Glutamatergic neuron (in vitro differentiated cells): ENCODE measurements around the gene GNAI2. TPM values are rescaled to one million over a fixed set of nuclear protein-coding genes. Genes with fewer than 3 reads are reported as not detected.
A peak's percentile ranks its signal among the peaks of the same experiment; 100 is the strongest.

Experiments
- DNase-seq: peaks from one replicate; pipeline ENCODE4 v3.0.0; 2022
- H3K27ac Mint-ChIP-seq: one replicate; pipeline ENCODE4 v1.8.0; 2020; ENCODE audit warnings: mild to moderate bottlenecking, mixed read lengths, inconsistent platforms; ENCODE audit not compliant: unreplicated experiment
- H3K27me3 Mint-ChIP-seq: one replicate; pipeline ENCODE4 v1.8.0; 2020; ENCODE audit warnings: mild to moderate bottlenecking, moderate library complexity, mixed read lengths, inconsistent platforms; ENCODE audit not compliant: unreplicated experiment
- H3K36me3 Mint-ChIP-seq: one replicate; pipeline ENCODE4 v1.8.0; 2020; ENCODE audit warnings: mild to moderate bottlenecking, mixed read lengths, inconsistent platforms; ENCODE audit not compliant: unreplicated experiment
- H3K4me1 Mint-ChIP-seq: one replicate; pipeline ENCODE4 v1.8.0; 2020; ENCODE audit warnings: mild to moderate bottlenecking, low read depth, mixed read lengths, inconsistent platforms; ENCODE audit not compliant: unreplicated experiment
- H3K4me3 Mint-ChIP-seq: one replicate; pipeline ENCODE4 v1.8.0; 2020; ENCODE audit warnings: mild to moderate bottlenecking, mixed read lengths, inconsistent platforms; ENCODE audit not compliant: unreplicated experiment
- H3K9me3 Mint-ChIP-seq: one replicate; pipeline ENCODE4 v1.8.0; 2020; ENCODE audit warnings: mild to moderate bottlenecking, moderate library complexity, mixed read lengths, inconsistent platforms; ENCODE audit not compliant: unreplicated experiment
- CTCF ChIP-seq: fragments of 200-600 bp; sonication (generic); IDR thresholded peaks from one replicate; pipeline ENCODE4 v1.5.0; 2021; ENCODE audit not compliant: partially characterized antibody, unreplicated experiment
- total RNA-seq: library from RNA; stranded (reverse); fragmentation: NEBNext Ultra II Directional; extraction: Animal tissue kit (Norgen Biotek cat#: 25700); gene quantifications from one replicate; pipeline ENCODE4 v1.2.1, GENCODE V29; 2021; ENCODE audit not compliant: unreplicated experiment

The GNAI2 gene
- total RNA-seq, 1 donor from 2014 or later, result 297 TPM

- Mint-ChIP-seq H3K27ac (no peak within 1 kb of the TSS), H3K9me3 (peaks cover 5% of the 10 kb centered on the region), H3K27me3 (peaks cover 14% of the 10 kb centered on the region), H3K36me3 (no peaks in the 10 kb centered on the region), H3K4me3 (peak within 1 kb of the TSS; percentile 67), H3K4me1 (peaks cover 7% of the 10 kb centered on the region)
- DNase-seq, result peak; percentile 68
- no peak for TF ChIP-seq CTCF
Observed at GRCh38 chr3:50204804-50205412, 31.1 kb upstream of the GNAI2 start, which contains the start of gene SLC38A3. SLC38A3 (plus strand) TSS chr3:50205271; CDS start chr3:50214200, 8,929 bp downstream.

GRCh38 chr3:50205413-50206276 is 30.4 kb upstream of the GNAI2 start:
- no peak for DNase-seq
- Mint-ChIP-seq H3K4me1 (peaks cover 7% of the 10 kb centered on the region), H3K9me3 (peaks cover 4% of the 10 kb centered on the region), H3K27ac (no peak overlapping the region), H3K36me3 (no peaks in the 10 kb centered on the region), H3K27me3 (peaks cover 14% of the 10 kb centered on the region), H3K4me3 (peak overlapping the region; percentile 67)
- no peak for TF ChIP-seq CTCF

- H3K27ac Mint-ChIP-seq, result no peak overlapping the region
- no peak for TF ChIP-seq CTCF
- H3K9me3 Mint-ChIP-seq, result peaks cover 7% of the 10 kb centered on the region
- no peak overlapping the region for H3K4me3 Mint-ChIP-seq
- no peaks in the 10 kb centered on the region for H3K36me3 Mint-ChIP-seq
- H3K4me1 Mint-ChIP-seq, result peaks cover 7% of the 10 kb centered on the region
- no peak for DNase-seq
- peaks cover 12% of the 10 kb centered on the region for H3K27me3 Mint-ChIP-seq
Observed at GRCh38 chr3:50207359-50208042, 28.5 kb upstream of the GNAI2 start.

GRCh38 chr3:50208677-50209344 is 27.2 kb upstream of the GNAI2 start:
- Mint-ChIP-seq H3K27me3 (peaks cover 10% of the 10 kb centered on the region), H3K9me3 (peaks cover 7% of the 10 kb centered on the region), H3K4me1 (peaks cover 4% of the 10 kb centered on the region), H3K4me3 (no peak overlapping the region), H3K36me3 (no peaks in the 10 kb centered on the region), H3K27ac (no peak overlapping the region)
- no peak for TF ChIP-seq CTCF
- no peak for DNase-seq
